CD4-positive, alpha-beta T cell (primary cell): Measurements from ENCODE around the gene ANAPC5. TPM values are rescaled to one million over a fixed set of nuclear protein-coding genes. Genes with fewer than 3 reads are reported as not detected.

Experiments used
- ATAC-seq: fragments of 200-7000 bp; cut with Tn5 transposase; one replicate; pipeline ENCODE4 v1.10.0; 2022; ENCODE audit warnings: mild to moderate bottlenecking; ENCODE audit not compliant: poor library complexity
- CTCF ChIA-PET: fragments of 350-600 bp; sonication (Branson Sonifier 250); formaldehyde crosslinking; loops from one replicate; lab custom pipeline; 2021; ENCODE audit warnings: antibody characterized with exemption, inconsistent platforms; lab: Charles Lee
- POLR2A ChIA-PET: fragments of 350-600 bp; sonication (Branson Sonifier 250); formaldehyde crosslinking; loops from one replicate; lab custom pipeline; 2021; ENCODE audit warnings: antibody characterized with exemption, inconsistent platforms; lab: Charles Lee
- DNase-seq, 14 experiments: peaks; one replicate each; pipeline ENCODE4 v3.0.0-alpha.2; 2013 to 2020; ENCODE audit warnings: mixed read lengths in 2 of 14
- H3K27ac ChIP-seq, 2 donors: one replicate each; pipeline versions ENCODE4 v1.5.1 to v1.7.0; 2013; ENCODE audit warnings: low read length in 2 of 2, low read depth in 1 of 2, mild to moderate bottlenecking in 1 of 2
- H3K27me3 ChIP-seq, 2 experiments: 1 replicate in 1 of 2; 2 replicates in 1 of 2; pipeline versions ENCODE4 v1.6.1 to v1.7.0; 2013; ENCODE audit warnings: low read length in 2 of 2, control low read depth in 1 of 2, mild to moderate bottlenecking in 1 of 2, moderate library complexity in 1 of 2; ENCODE audit not compliant: insufficient read depth in 2 of 2, control insufficient read depth in 1 of 2
- H3K36me3 ChIP-seq: one replicate; pipeline ENCODE4 v1.6.1; 2013; ENCODE audit warnings: low read length, control low read depth; ENCODE audit not compliant: insufficient read depth
- H3K4me1 ChIP-seq: one replicate; pipeline ENCODE4 v1.6.1; 2013; ENCODE audit warnings: low read length, control low read depth; ENCODE audit not compliant: insufficient read depth
- H3K4me3 ChIP-seq: one replicate; pipeline ENCODE4 v1.5.1; 2013; ENCODE audit warnings: mild to moderate bottlenecking, low read length, moderate library complexity
- H3K9me3 ChIP-seq, 2 experiments: 1 replicate in 1 of 2; 2 replicates in 1 of 2; pipeline versions ENCODE4 v1.6.1 to v1.7.0; 2013; ENCODE audit warnings: low read length in 2 of 2, mild to moderate bottlenecking in 2 of 2, control low read depth in 1 of 2, moderate library complexity in 1 of 2; ENCODE audit not compliant: control insufficient read depth in 1 of 2, insufficient read depth in 1 of 2
- H3K27ac Mint-ChIP-seq: one replicate; pipeline ENCODE4 v1.8.0; 2020; ENCODE audit warnings: mixed read lengths
- H3K27me3 Mint-ChIP-seq: one replicate; pipeline ENCODE4 v1.8.0; 2021; ENCODE audit warnings: mixed read lengths
- H3K36me3 Mint-ChIP-seq: one replicate; pipeline ENCODE4 v1.8.0; 2021; ENCODE audit warnings: low read depth, mixed read lengths
- H3K4me1 Mint-ChIP-seq: one replicate; pipeline ENCODE4 v1.8.0; 2021; ENCODE audit warnings: low read depth, mixed read lengths
- H3K4me3 Mint-ChIP-seq: one replicate; pipeline ENCODE4 v1.8.0; 2020; ENCODE audit warnings: mild to moderate bottlenecking, mixed read lengths
- H3K9me3 Mint-ChIP-seq: one replicate; pipeline ENCODE4 v1.8.0; 2020; ENCODE audit warnings: mixed read lengths
- CTCF ChIP-seq: fragments of 200-600 bp; IDR thresholded peaks from one replicate; pipeline ENCODE4 v1.8.0; 2022; ENCODE audit warnings: antibody characterized with exemption, mild to moderate bottlenecking
- intact Hi-C, 2 experiments: fragments of 100-400 bp; cut with DNase I in 1 of 2; cut with micrococcal nuclease in 1 of 2; formaldehyde crosslinking; loops; one replicate each; pipeline versions ENCODE4 v1.15.1 to v1.9.0; 2023 to 2025; cut with DNase I, micrococcal nuclease
- total RNA-seq, 174 experiments: library from RNA in 2 of 174; stranded (reverse) in 2 of 174; gene quantifications; one replicate each; pipeline ENCODE4 v1.2.3 and lab custom pipeline; 2021 to 2026

The ANAPC5 gene
- total RNA-seq, 2 experiments from 2014 or later, result 88.2 to 96.2 TPM

GRCh38 chr12:121294151-121294889 is 57.9 kb downstream of the ANAPC5 start:
- no peak overlapping the region for H3K4me3 ChIP-seq
- intact Hi-C loops, result no loop called here
- H3K36me3 ChIP-seq, result peaks cover 5% of the 10 kb centered on the region
- Mint-ChIP-seq H3K27me3 (no peaks in the 10 kb centered on the region), H3K36me3 (peaks cover 4% of the 10 kb centered on the region), H3K27ac (no peak overlapping the region), H3K9me3 (no peaks in the 10 kb centered on the region), H3K4me1 (peaks cover 19% of the 10 kb centered on the region), H3K4me3 (peak overlapping the region; percentile 62)
- no peak overlapping the region for H3K27ac ChIP-seq
- no peak for TF ChIP-seq CTCF
- no peak for ATAC-seq
- ChIA-PET CTCF (interaction anchor here (0.6 kb wide), 1 partner anchor 27 kb away, joined by 3 read pairs; no protein-coding TSS in a partner anchor), POLR2A (interaction anchor here (2.3 kb wide), 2 partner anchors 57 to 507 kb away, joined by 5 to 6 read pairs; partner anchors contain the start of gene ANAPC5)
- no peaks in the 10 kb centered on the region for H3K27me3 ChIP-seq
- no peak for DNase-seq
- H3K4me1 ChIP-seq, result peaks cover 37% of the 10 kb centered on the region
- H3K9me3 ChIP-seq, result no peaks in the 10 kb centered on the region

- Mint-ChIP-seq H3K4me1 (peaks cover 21% of the 10 kb centered on the region), H3K27ac (no peak overlapping the region), H3K27me3 (no peaks in the 10 kb centered on the region), H3K9me3 (no peaks in the 10 kb centered on the region), H3K36me3 (peaks cover 4% of the 10 kb centered on the region), H3K4me3 (peak overlapping the region; percentile 48)
- Histone ChIP-seq H3K9me3 (no peaks in the 10 kb centered on the region), H3K27ac (no peak overlapping the region), H3K4me1 (peaks cover 37% of the 10 kb centered on the region), H3K27me3 (no peaks in the 10 kb centered on the region), H3K36me3 (peaks cover 5% of the 10 kb centered on the region), H3K4me3 (no peak overlapping the region)
- ATAC-seq, result no peak
- DNase-seq, result no peak
- CTCF ChIA-PET, result no interaction called here
- TF ChIP-seq CTCF, result no peak
- intact Hi-C loops, result no loop called here
- POLR2A ChIA-PET, result no interaction called here
Measured at GRCh38 chr12:121293603-121294002, 58.6 kb downstream of the ANAPC5 start.

GRCh38 chr12:121290410-121290809 is 61.8 kb downstream of the ANAPC5 start:
- H3K27me3 Mint-ChIP-seq, result no peaks in the 10 kb centered on the region
- Histone ChIP-seq H3K4me3 (no peak overlapping the region), H3K27me3 (no peaks in the 10 kb centered on the region), H3K9me3 (no peaks in the 10 kb centered on the region), H3K36me3 (peaks cover 5% of the 10 kb centered on the region), H3K4me1 (peaks cover 26% of the 10 kb centered on the region), H3K27ac (no peak overlapping the region)
- no peaks in the 10 kb centered on the region for H3K9me3 Mint-ChIP-seq
- peaks cover 19% of the 10 kb centered on the region for H3K4me1 Mint-ChIP-seq
- DNase-seq, result no peak
- no peak for TF ChIP-seq CTCF
- H3K4me3 Mint-ChIP-seq, result no peak overlapping the region
- H3K27ac Mint-ChIP-seq, result no peak overlapping the region
- H3K36me3 Mint-ChIP-seq, result no peaks in the 10 kb centered on the region
- intact Hi-C loops, result no loop called here
- ChIA-PET CTCF (no interaction called here), POLR2A (no interaction called here)
- ATAC-seq, result no peak
